WTC11 (cell line): ENCODE results near the gene TOMM40.

Source experiments
- ATF1 ChIP-seq: sonication (generic); formaldehyde crosslinking; IDR thresholded peaks from 2 replicates; pipeline ENCODE4 v1.8.1; 2023; ENCODE audit warnings: mild to moderate bottlenecking, moderate library complexity, missing genetic modification reagents
- CBFB ChIP-seq: sonication (generic); formaldehyde crosslinking; IDR thresholded peaks from 2 replicates; pipeline ENCODE4 v1.8.1; 2022; ENCODE audit warnings: mild to moderate bottlenecking, low read depth, missing genetic modification reagents
- JUN ChIP-seq: sonication (generic); formaldehyde crosslinking; IDR thresholded peaks from 2 replicates; pipeline ENCODE4 v1.8.0; 2023; ENCODE audit warnings: mild to moderate bottlenecking, missing genetic modification reagents
- TEAD4 ChIP-seq: sonication (generic); formaldehyde crosslinking; IDR thresholded peaks from 2 replicates; pipeline ENCODE4 v1.8.0; 2022; ENCODE audit warnings: mild to moderate bottlenecking, missing genetic modification reagents
- ZNF219 ChIP-seq: sonication (generic); formaldehyde crosslinking; IDR thresholded peaks from 2 replicates; pipeline ENCODE4 v1.8.0; 2023; ENCODE audit warnings: missing genetic modification reagents, mild to moderate bottlenecking, borderline replicate concordance
- TF ChIP-seq, protein P1 (sequence below): fragments of 200-600 bp; IDR thresholded peaks from 2 replicates; pipeline ENCODE4 v1.8.0; 2022; ENCODE audit warnings: antibody characterized with exemption
- TF ChIP-seq, protein P2 (sequence below): sonication (generic); formaldehyde crosslinking; IDR thresholded peaks from 2 replicates; pipeline ENCODE4 v1.8.1; 2022; ENCODE audit warnings: mild to moderate bottlenecking, moderate library complexity, missing genetic modification reagents
- TF ChIP-seq, protein P3 (sequence below): sonication (generic); formaldehyde crosslinking; IDR thresholded peaks from 2 replicates; pipeline ENCODE4 v1.8.0; 2022; ENCODE audit warnings: mild to moderate bottlenecking, missing genetic modification reagents
- TF ChIP-seq, protein P4 (sequence below): sonication (generic); formaldehyde crosslinking; IDR thresholded peaks from 2 replicates; pipeline ENCODE4 v1.8.1; 2022; ENCODE audit warnings: low read depth, missing genetic modification reagents, borderline replicate concordance
- TF ChIP-seq, protein P5 (sequence below): sonication (generic); formaldehyde crosslinking; IDR thresholded peaks from 2 replicates; pipeline ENCODE4 v1.8.1; 2023; ENCODE audit warnings: mild to moderate bottlenecking, missing genetic modification reagents, moderate library complexity
- TF ChIP-seq, protein P6 (sequence below): fragments of 250-450 bp; sonication (Bioruptor Pico); IDR thresholded peaks from 2 replicates; pipeline ENCODE4 v1.8.0; 2021; ENCODE audit warnings: mild to moderate bottlenecking
- TF ChIP-seq, protein P7 (sequence below): sonication (generic); formaldehyde crosslinking; IDR thresholded peaks from 2 replicates; pipeline ENCODE4 v1.8.0; 2022; ENCODE audit warnings: mild to moderate bottlenecking, missing genetic modification reagents
- TF ChIP-seq, protein P8 (sequence below): sonication (generic); formaldehyde crosslinking; IDR thresholded peaks from 2 replicates; pipeline ENCODE4 v1.8.0; 2022; ENCODE audit warnings: mild to moderate bottlenecking, missing genetic modification reagents

DNA sequence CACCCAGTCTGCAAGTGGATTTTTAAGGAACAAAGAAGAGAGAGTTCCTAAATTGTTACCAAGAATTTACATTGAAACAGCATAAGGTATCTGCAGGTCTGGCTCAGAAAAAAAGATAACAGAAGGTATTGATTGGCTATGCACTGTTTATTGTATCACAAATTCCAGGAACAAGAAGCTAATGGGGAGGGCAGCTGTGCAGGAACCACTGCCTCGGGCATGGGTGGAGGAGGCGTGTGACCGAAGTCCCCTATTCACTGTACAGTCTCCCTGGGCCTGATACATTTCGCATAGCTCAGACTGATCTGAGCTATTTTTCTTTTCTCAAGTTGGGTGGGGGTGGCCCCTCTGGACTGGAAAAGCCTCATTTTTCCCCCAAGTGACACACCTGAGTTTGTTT is 33.2 kb upstream of the TOMM40 start:
- TF ChIP-seq JUN (CRISPR knock-in tag): no peak
- TF ChIP-seq, protein P1, sequence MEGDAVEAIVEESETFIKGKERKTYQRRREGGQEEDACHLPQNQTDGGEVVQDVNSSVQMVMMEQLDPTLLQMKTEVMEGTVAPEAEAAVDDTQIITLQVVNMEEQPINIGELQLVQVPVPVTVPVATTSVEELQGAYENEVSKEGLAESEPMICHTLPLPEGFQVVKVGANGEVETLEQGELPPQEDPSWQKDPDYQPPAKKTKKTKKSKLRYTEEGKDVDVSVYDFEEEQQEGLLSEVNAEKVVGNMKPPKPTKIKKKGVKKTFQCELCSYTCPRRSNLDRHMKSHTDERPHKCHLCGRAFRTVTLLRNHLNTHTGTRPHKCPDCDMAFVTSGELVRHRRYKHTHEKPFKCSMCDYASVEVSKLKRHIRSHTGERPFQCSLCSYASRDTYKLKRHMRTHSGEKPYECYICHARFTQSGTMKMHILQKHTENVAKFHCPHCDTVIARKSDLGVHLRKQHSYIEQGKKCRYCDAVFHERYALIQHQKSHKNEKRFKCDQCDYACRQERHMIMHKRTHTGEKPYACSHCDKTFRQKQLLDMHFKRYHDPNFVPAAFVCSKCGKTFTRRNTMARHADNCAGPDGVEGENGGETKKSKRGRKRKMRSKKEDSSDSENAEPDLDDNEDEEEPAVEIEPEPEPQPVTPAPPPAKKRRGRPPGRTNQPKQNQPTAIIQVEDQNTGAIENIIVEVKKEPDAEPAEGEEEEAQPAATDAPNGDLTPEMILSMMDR: no peak
- TF ChIP-seq, protein P2, sequence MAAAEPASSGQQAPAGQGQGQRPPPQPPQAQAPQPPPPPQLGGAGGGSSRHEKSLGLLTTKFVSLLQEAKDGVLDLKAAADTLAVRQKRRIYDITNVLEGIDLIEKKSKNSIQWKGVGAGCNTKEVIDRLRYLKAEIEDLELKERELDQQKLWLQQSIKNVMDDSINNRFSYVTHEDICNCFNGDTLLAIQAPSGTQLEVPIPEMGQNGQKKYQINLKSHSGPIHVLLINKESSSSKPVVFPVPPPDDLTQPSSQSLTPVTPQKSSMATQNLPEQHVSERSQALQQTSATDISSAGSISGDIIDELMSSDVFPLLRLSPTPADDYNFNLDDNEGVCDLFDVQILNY (CRISPR knock-in tag): no peak
- TF ChIP-seq, protein P3, sequence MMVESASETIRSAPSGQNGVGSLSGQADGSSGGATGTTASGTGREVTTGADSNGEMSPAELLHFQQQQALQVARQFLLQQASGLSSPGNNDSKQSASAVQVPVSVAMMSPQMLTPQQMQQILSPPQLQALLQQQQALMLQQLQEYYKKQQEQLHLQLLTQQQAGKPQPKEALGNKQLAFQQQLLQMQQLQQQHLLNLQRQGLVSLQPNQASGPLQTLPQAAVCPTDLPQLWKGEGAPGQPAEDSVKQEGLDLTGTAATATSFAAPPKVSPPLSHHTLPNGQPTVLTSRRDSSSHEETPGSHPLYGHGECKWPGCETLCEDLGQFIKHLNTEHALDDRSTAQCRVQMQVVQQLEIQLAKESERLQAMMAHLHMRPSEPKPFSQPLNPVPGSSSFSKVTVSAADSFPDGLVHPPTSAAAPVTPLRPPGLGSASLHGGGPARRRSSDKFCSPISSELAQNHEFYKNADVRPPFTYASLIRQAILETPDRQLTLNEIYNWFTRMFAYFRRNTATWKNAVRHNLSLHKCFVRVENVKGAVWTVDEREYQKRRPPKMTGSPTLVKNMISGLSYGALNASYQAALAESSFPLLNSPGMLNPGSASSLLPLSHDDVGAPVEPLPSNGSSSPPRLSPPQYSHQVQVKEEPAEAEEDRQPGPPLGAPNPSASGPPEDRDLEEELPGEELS: no peak
- no peak for TF ChIP-seq ZNF219 (CRISPR knock-in tag)
- TF ChIP-seq, protein P4, sequence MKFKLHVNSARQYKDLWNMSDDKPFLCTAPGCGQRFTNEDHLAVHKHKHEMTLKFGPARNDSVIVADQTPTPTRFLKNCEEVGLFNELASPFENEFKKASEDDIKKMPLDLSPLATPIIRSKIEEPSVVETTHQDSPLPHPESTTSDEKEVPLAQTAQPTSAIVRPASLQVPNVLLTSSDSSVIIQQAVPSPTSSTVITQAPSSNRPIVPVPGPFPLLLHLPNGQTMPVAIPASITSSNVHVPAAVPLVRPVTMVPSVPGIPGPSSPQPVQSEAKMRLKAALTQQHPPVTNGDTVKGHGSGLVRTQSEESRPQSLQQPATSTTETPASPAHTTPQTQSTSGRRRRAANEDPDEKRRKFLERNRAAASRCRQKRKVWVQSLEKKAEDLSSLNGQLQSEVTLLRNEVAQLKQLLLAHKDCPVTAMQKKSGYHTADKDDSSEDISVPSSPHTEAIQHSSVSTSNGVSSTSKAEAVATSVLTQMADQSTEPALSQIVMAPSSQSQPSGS (CRISPR knock-in tag): no peak
- TF ChIP-seq, protein P5, sequence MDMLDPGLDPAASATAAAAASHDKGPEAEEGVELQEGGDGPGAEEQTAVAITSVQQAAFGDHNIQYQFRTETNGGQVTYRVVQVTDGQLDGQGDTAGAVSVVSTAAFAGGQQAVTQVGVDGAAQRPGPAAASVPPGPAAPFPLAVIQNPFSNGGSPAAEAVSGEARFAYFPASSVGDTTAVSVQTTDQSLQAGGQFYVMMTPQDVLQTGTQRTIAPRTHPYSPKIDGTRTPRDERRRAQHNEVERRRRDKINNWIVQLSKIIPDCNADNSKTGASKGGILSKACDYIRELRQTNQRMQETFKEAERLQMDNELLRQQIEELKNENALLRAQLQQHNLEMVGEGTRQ (CRISPR knock-in tag): no peak
- no peak for TF ChIP-seq TEAD4 (CRISPR knock-in tag)
- no peak for TF ChIP-seq ATF1 (CRISPR knock-in tag)
- TF ChIP-seq, protein P6, sequence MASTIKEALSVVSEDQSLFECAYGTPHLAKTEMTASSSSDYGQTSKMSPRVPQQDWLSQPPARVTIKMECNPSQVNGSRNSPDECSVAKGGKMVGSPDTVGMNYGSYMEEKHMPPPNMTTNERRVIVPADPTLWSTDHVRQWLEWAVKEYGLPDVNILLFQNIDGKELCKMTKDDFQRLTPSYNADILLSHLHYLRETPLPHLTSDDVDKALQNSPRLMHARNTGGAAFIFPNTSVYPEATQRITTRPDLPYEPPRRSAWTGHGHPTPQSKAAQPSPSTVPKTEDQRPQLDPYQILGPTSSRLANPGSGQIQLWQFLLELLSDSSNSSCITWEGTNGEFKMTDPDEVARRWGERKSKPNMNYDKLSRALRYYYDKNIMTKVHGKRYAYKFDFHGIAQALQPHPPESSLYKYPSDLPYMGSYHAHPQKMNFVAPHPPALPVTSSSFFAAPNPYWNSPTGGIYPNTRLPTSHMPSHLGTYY (CRISPR knock-in tag): no peak
- TF ChIP-seq CBFB (CRISPR knock-in tag): no peak
- TF ChIP-seq, protein P7, sequence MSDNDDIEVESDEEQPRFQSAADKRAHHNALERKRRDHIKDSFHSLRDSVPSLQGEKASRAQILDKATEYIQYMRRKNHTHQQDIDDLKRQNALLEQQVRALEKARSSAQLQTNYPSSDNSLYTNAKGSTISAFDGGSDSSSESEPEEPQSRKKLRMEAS: no peak
- TF ChIP-seq, protein P8, sequence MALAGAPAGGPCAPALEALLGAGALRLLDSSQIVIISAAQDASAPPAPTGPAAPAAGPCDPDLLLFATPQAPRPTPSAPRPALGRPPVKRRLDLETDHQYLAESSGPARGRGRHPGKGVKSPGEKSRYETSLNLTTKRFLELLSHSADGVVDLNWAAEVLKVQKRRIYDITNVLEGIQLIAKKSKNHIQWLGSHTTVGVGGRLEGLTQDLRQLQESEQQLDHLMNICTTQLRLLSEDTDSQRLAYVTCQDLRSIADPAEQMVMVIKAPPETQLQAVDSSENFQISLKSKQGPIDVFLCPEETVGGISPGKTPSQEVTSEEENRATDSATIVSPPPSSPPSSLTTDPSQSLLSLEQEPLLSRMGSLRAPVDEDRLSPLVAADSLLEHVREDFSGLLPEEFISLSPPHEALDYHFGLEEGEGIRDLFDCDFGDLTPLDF (CRISPR knock-in tag): no peak
